Measurements from ENCODE around the gene SERPINC1. TPM values are rescaled to one million over a fixed set of nuclear protein-coding genes. Genes with fewer than 3 reads are reported as not detected.
"Not testable (repeated sequence)": the region's sequence is repeated elsewhere in the genome, so short reads cannot be mapped to it uniquely, and the experiment has no call there.

SERPINC1 gene
- total RNA-seq = 0.44 TPM

DNA sequence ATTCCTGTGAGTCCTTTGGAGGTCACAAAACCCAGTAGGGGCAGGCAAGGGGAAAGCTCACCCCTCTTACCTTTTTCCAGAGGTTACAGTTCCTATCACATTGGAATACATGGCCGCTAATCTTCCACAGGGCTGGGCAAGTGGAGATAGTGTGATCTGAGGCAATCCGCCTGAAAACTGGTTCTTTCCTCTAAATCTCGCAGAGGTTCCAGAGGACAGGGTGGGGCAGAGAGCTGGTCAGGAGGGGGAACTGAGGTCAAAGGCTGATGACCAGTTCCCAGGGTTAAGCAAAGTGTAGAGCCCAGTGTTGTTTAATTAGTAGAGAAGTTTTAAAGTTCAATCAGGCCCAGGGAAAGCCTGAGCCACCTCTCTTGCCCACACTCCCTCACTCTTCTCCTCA lies at the start of gene SERPINC1:
SERPINC1 (minus strand) TSS at position 179 of the 400 bp plus-strand sequence; CDS start at position 111, 68 bp downstream.
- no peak for DNase-seq (ENCODE audit: low spot score)

DNA sequence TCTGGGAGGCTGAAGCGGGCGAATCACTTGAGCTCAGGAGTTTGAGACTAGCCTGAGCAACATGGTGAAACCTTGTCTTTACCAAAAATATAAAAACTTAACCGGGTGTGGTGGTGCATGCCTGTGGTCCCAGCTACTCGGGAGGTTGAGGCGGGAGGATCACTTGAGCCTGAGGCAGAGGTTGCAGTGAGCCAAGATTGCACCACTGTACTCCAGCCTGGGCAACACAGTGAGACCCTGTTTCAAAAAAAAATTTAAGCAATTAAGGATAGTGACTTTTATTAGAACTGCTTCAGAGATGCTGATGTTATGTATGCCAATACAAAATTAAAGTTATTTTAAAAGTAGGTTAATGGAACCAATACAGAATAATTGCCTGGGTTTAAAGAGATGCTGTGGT lies 48.8 kb upstream of the SERPINC1 start:
- not testable (repeated sequence) for DNase-seq (ENCODE audit: low spot score)

DNA sequence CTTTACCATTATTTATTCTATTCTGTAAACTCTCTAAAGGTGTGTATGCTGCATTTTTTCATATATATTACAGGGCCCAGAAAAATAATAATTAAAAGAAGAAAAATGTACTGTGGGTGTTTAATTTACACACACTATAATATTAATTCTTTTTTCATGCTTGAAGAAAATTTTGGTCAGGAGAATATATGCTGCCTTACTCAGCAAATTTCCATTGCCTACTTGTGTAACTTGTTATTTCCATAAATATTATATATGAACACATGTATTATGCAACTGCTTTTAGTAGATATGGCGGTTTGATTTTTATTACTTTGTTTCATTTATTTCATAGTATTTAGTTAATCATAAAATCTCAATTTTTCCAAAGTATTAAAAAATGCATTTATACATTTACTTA lies 46.4 kb upstream of the SERPINC1 start:
- no peak for DNase-seq (ENCODE audit: low spot score)

DNA sequence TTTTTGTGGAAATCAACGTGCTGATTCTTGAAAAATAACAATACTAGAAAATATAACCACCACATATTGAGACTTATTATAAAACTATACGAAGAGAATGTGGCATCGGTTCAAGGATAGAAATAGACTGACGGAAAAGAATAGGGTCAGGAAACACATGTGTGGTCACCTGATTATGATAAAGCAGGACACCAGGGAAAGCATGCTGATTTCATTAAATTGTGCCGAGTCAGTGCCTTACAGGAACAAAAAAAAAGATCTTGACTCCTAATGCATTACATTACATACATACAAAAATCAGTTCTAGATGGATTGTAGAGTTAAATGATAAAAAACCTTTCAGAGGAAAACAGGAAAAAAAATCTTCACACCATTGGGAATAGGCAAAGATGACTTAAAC lies 43.5 kb upstream of the SERPINC1 start:
- DNase-seq (ENCODE audit: low spot score) = no peak

DNA sequence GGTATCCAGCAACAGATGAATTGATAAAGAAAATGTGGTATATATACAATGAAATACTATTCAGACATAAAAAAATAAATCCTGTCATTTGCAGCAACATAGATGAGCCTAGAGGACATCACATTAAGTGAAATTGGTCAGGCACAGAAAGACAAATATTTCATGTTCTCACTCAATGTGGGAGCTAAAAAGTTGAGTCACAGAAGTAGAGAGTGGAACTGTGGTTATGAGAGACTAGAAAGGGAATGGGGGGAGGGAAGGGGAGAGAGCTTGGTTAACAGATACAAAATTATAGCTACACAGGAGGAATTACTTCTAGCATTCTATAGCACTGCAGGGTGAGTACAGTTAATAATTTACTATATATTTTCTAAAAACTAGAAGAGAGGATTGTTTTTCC lies 37.1 kb upstream of the SERPINC1 start:
- DNase-seq (ENCODE audit: low spot score) = no peak

DNA sequence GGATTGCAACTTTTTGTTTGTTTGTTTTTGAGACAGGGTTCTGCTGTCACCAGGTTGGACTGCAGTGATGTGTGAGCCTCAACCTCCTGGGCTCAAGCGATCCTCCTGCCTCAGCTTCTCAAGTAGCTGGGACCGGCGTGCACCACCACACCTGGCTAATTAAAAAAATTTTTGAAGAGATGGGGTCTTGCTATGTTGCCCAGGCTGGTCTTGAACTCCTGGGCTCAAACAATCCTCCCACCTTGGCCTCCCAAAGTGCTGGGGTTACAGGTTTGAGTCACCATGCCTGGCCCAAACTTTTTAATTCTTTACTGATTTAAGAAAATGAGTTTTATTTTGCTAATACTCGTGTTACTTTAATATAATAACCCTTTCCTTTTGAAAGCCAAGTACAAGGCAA lies 31.5 kb upstream of the SERPINC1 start:
- DNase-seq (ENCODE audit: low spot score) = no peak

DNA sequence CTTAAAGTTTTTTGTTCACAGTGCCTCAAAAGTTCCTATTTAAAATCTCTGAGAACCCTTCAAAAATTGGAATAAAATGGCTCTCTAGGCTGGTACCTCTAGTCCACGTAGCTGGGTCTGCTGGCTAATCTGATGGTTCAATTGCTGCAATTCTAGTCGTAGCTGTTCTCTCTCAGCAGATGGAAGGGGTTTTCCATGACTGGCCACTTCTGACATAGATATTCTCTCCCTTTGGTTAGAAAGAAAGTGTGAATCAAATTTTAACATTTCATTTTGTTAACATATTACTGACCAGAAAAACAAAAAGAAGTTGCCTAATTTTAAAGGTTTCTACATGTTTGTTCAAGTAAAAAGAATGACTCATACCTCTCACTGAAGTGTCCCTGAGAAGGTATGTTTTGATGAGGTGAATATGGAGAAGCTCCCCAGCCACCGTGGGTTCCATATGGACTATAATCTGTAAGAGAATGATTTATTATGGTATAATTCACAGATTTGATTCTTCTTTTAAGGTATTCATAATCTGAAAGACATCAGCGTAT lies 29.3 kb upstream of the SERPINC1 start:
- no peak for DNase-seq (ENCODE audit: low spot score)

DNA sequence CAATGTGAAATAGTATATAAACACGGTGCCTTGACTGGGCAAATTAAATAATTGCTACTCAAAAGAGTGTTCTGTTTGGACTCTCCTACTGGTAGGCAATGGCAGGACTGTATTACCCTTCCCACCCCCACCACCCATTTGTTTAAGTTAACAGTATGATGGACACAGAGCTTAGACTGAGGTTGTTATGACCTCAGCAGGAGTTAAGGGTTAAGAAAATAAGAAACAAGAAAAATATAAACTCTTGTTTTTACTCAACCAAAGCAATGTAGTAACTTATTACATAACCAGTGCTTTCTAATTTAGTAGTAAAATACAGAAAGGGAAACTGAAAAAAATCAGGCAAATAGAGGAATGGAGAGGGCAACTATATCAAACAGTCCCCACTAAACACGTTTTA lies 19.9 kb upstream of the SERPINC1 start:
- no peak for DNase-seq (ENCODE audit: low spot score)

DNA sequence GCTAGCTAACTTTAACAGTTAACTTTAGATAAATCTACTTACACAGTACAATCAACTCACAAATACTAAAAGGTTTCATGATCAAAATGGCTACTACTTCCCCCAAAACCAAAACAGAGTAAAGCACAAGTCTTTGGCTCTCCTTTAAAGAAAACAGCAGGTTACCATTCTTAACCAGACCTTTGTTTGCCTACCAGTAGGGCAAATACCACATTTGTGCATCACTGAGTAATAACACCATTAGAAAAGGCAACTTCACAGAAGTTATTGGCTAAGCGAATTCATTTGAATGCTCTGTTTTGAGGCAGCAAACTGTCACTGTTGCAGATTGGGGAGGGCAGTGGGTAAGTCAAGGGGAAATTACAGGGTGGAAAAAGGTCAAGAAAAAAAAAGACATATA lies 17.3 kb upstream of the SERPINC1 start:
- DNase-seq (ENCODE audit: low spot score) = no peak

DNA sequence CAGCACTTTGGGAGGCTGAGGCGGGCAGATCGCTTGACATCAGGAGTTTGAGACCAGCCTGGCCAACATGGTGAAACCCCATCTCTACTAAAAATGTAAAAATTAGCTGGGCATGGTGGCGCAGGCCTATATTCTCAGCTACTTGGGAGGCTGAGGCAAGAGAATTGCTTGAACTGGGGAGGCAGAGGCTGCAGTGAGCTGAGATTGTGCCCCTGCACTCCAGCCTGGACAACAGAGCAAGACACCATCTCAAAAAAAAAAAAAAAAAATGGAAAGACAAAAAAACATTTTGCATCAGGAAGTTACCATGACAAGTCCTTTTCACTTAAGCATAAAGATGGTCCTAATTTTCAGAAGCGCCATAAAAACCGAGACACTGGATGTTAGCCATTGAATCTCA lies 13.4 kb upstream of the SERPINC1 start:
- not testable (repeated sequence) for DNase-seq (ENCODE audit: low spot score)

DNA sequence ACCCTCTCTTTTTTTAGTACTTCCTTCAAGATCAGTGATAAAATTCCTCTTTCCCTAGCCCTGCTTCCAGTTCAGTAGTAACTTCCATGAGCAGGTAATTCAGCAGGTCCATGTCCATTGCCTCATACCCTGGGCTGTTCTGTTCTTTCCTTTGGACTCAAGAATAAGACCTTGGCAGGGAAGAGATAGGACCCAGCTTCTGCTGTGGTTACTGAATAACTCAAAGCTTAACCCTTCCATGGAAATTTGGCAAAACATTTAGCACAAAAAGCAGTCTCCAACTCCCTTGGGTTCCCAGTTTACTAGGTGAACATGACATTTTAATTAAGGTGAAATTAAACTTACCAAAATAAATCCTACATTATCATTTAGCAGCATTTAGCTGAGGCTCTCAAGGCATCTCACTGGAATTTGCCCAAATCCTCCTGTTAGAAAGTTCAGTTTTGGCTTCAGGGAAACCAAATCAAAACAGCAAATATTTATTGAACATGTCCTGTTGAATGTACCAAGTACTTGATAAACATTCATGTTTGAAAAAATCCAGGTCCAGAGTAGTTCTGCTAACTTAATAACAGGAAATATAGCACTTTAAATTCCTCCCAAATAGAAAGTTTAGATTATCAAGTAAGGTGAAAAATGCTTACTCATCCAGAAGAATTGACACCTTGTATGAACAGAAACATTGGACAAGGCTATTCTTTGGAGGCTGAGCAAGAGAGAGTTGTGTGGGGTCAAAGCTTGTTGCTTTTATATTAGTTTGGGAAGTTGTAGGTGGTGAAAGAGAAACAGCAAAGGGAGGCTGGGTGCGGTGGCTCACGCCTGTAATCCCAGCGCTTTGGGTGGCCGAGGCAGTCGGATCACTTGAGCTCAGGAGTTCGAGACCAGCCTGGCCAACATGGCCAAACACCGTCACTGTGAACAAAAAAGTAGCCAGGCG lies 8.4 kb upstream of the SERPINC1 start:
- no peak for DNase-seq (ENCODE audit: low spot score)

DNA sequence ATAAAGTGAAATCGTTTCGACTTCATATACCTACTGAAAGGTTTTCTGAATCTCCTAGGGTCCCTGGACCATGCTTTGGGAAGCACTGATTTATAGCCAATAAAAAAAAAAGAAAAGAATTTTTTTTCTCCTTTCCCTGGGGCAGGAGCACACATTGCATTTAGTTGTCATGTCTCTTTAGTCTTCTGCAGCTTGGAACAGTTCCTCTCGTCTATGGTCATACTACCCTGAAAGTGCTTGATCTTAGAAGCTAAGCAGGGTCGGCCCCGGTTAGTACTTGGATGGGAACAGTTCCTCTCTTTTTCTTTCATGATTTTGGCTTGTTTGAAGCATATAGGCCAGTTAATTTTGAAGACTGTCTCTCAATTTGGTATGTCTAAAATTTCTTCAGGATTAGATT lies 3.7 kb upstream of the SERPINC1 start:
- DNase-seq (ENCODE audit: low spot score) = no peak

DNA sequence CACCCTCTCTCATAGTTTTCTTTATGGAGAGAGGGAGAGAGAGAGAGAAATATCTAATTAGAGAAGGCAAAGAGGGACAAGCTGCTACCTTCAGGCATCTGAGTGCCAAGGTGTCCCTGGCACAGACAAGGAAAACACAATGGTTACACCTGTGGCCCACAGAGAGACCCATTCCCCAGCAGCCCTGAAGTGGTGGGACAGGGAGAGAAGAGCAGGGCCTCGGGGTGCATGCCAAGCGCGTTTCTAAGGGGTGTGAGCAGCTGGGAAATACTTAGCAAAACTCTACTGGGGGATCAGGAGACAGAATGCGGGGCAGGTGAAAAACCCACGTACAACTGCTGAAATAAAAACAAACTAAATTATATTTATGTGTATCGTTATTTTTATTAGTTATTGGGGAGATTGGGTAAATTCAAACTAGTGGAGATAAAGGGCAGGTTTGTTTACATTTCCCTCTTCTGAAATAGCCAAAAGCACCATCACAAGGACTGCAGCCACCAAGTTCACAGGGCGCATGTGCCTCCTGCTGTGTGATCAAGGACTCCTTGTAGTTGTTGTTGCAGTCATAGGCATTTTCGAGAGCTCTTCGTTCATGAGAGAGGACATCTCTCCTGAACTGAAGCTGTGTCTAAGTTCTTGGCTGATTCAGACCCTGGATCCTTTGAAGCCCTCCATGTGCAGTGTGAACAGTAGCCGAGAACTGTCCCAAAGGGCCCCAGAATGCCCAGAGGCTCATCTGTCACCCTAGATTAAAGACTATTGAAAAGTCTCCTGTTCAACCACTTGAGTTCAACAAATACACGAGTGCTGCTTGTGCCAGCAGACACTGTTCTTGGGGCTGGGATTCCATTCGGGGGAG lies 737 bp upstream of the SERPINC1 start:
- DNase-seq (ENCODE audit: low spot score) = no peak

DNA sequence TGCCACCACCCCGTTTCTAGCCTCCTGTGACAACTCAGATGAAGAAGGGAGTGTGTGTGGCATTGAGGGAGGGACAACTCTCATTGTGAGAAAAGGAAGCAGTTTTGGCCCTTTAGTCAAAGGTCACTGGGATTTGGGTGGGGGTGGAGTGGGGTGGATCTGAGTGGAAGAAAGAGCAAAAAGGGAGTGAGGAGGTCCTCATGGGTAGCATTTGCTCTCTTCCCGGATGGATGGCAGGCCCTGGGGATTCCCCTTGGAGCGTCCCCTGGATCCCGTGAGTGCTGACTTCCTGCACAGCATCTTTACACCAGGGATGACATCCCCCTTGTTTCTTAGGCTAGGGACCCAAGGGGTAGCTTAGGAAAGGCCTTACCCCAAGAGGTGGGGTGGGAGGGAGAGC lies 460 bp downstream of the SERPINC1 start:
- no peak for DNase-seq (ENCODE audit: low spot score)

DNA sequence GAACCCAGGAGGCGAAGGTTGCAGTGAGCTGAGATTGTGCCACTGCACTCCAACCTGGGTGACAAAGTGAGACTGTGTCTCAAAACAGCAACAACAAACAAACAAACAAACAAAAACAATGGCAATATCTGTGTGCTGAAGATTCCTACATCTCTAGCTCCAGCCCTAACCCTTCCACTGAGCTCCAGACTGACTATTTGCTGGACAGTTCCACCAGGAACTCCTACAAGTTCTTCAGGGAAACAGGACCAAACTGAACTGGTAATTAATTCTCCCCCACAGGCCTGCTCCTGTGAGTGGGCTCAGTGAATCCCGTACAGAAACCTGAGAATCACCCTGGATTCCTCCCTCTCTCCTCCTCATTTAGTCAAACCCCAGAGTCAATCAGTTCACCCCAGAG lies 1.5 kb downstream of the SERPINC1 start:
- DNase-seq (ENCODE audit: low spot score) = no peak

DNA sequence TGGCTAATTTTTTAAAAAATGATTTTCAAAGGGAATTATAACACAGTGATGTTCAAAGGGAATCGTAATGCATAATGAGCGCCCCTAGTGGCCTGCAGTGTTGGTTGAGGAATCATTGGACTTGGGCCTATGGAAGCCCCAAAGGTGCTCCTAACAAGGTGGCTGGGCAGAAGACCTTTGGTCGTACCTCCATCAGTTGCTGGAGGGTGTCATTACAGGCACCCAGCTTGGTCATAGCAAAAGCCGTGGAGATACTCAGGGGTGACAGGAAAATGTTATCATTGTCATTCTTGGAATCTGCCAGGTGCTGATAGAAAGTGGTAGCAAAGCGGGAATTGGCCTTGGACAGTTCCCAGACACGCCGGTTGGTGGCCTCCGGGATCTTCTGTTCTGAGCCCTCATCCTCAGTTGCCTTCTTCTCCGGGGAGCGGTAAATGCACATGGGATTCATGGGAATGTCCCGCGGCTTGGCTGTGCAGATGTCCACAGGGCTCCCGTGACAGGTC lies 2.7 kb downstream of the SERPINC1 start:
- no peak for DNase-seq (ENCODE audit: low spot score)

DNA sequence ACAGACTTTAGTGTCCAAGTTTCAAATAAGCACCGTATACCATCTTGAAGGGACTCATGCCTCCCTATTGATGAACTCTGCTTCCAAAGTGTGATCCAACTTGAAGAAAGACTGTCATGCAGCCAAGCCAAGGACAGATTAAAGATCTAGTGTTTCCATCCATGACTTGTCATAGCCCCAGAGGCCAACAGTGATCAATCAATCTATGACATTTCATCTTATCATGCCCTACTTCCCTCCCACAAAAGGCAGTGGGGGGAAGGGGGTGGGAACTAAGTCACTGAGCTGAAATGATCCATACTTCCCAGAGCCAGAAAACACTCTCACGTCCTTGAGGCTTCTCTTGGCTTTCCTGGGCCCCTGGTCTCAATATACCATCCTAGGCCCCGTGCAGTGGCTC lies 4.0 kb downstream of the SERPINC1 start:
- no peak for DNase-seq (ENCODE audit: low spot score)

DNA sequence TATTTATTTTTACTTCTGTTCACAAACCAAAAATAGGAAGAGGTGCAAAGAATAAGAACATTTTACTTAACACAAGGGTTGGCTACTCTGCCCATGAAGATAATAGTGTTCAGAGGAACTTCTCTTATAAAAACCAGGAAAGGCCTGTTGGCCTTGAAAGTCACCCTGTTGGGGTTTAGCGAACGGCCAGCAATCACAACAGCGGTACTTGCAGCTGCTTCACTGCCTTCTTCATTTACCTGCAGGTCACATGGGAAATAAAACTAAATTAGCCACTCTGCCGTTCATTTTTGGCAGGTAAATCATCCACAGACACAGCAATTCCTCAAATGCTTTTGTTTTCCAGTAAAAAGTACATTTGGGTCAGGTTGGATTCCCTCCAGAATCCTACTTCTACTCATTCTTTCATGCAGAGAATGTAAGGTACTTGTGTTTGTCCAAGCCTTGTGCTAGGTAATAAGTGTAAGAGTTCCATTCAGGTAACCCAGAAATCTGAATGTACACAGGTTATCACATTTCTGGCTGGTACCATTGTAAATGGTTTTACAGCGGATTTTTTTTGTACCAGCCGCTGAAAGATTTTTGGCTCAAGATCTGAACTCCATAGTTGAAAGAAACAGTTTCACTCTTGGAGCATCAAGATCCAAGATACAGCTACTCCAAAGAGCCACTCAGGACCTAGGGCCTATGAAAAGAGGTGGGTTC lies 13.1 kb downstream of the SERPINC1 start:
- no peak for DNase-seq (ENCODE audit: low spot score)

DNA sequence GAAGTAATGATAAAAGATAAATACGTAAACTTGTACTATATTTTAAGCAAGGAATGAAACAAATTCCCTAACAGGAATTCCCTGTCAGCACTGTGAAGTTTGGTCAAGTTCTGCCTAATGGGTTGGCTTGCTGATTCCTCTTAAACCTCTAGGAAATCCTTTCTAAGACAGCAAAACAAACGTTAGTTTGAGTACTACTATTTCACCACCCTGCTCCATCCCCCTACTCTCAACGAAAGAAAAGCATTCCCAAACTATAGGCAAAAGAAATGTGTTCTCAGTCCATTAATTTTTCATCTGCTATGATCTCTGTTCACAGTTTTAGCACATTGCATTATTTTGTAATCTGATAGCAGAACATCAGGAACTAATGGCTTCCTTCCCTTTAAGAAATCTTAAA lies 16.1 kb downstream of the SERPINC1 start:
- no peak for DNase-seq (ENCODE audit: low spot score)

DNA sequence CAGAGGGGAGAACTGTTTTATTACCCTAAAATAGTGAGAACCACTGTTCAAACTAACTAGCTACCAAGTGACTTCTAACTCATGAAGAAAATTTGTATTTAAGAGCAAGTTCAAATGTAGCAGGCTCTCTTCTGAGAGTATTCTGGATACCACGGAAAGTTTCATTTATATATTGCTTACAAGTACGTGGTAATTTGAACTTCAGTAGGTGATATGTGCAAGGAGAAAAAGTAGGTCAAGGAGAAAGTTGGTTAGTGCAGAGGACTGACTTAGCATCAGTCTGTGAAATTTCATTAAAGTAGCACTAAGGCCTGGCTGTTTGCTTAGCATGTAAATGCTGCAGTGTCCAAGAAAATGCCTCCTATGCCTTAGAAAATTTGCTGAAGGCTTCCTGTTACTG lies 16.7 kb downstream of the SERPINC1 start:
- no peak for DNase-seq (ENCODE audit: low spot score)

DNA sequence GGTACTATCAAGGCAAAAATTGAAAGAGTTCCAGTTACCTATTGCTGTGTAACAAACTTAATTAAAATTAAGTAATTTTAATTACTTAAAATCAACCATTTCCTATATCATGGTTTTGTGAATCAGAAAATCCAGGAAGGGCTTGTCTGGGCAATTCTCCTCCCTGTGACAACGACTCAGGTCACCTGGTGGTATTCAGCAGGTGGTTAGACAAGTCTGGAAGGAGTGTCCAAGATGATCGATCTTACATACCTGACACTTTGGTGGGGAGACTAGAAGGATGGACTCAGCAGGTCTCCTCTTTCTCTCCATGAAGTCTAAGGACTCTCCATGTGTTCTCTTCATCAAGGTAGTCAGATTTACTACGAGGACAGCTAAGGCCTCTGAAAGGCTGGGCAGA lies 22.9 kb downstream of the SERPINC1 start:
- no peak for DNase-seq (ENCODE audit: low spot score)

DNA sequence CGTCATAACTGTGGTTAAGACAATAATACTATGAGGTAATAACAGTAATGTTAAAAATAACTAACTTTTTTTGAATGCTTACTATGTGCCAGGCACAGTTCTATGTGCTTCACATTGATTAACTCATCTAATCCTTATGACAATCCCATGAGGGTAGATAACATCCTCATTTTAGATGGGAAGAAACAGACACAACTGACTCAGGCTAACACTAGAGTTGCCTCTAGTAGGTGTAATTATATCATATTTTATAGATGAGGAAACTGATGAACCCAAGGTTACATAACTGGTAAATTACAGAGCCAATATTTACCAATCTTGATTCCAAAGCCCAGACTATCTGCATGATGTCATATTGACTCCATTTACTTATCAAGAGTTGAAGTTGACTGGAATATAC lies 23.5 kb downstream of the SERPINC1 start:
- DNase-seq (ENCODE audit: low spot score) = no peak
